IMR-90 (cell line): ENCODE results near the gene SPAG9.

Experiments used
- BHLHE40 ChIP-seq: fragments of 150-350 bp; IDR thresholded peaks from 2 replicates; pipeline ENCODE4 v1.6.1; 2016; ENCODE audit warnings: mild to moderate bottlenecking, low read depth, low read length
- FOS ChIP-seq: fragments of 150-350 bp; IDR thresholded peaks from 2 replicates; pipeline ENCODE4 v1.6.1; 2016; ENCODE audit warnings: low read depth, low read length
- MAFK ChIP-seq: IDR thresholded peaks from 2 replicates; pipeline ENCODE4 v1.6.1; 2012; ENCODE audit warnings: low read depth, low read length, improper control_type of control experiment
- MAZ ChIP-seq: IDR thresholded peaks from 2 replicates; pipeline ENCODE4 v1.6.1; 2012; ENCODE audit warnings: low read depth, mild to moderate bottlenecking, low read length, improper control_type of control experiment, moderate library complexity, borderline replicate concordance
- MXI1 ChIP-seq: IDR thresholded peaks from 2 replicates; pipeline ENCODE4 v1.6.1; 2012; ENCODE audit warnings: low read depth, mild to moderate bottlenecking, low read length, moderate library complexity, borderline replicate concordance
- POLR2A ChIP-seq: IDR thresholded peaks from 2 replicates; pipeline ENCODE4 v1.6.1; 2012; ENCODE audit warnings: mild to moderate bottlenecking, low read depth, low read length
- RAD21 ChIP-seq: IDR thresholded peaks from 2 replicates; pipeline ENCODE4 v1.6.1; 2012; ENCODE audit warnings: low read length, improper control_type of control experiment
- RFX5 ChIP-seq: IDR thresholded peaks from 2 replicates; pipeline ENCODE4 v1.8.0; 2012; ENCODE audit warnings: low read depth, mild to moderate bottlenecking, low read length, moderate library complexity
- SMC3 ChIP-seq: fragments of 150-350 bp; IDR thresholded peaks from 2 replicates; pipeline ENCODE4 v1.6.1; 2016; ENCODE audit warnings: low read depth, mild to moderate bottlenecking, antibody characterized with exemption, low read length, moderate library complexity
- TF ChIP-seq, protein P1 (sequence below): conservative IDR thresholded peaks from 2 replicates; pipeline ENCODE4 v1.5.1; 2012; ENCODE audit warnings: mild to moderate bottlenecking, low read depth, low read length, improper control_type of control experiment

GRCh38 chr17:50956409-50956749 is 164.3 kb downstream of the SPAG9 start:
- TF ChIP-seq BHLHE40 (no peak), SMC3 (no peak), MXI1 (no peak), MAZ (no peak), POLR2A (no peak), RAD21 (no peak), RFX5 (no peak), FOS (no peak), MAFK (no peak)
- TF ChIP-seq, protein P1, sequence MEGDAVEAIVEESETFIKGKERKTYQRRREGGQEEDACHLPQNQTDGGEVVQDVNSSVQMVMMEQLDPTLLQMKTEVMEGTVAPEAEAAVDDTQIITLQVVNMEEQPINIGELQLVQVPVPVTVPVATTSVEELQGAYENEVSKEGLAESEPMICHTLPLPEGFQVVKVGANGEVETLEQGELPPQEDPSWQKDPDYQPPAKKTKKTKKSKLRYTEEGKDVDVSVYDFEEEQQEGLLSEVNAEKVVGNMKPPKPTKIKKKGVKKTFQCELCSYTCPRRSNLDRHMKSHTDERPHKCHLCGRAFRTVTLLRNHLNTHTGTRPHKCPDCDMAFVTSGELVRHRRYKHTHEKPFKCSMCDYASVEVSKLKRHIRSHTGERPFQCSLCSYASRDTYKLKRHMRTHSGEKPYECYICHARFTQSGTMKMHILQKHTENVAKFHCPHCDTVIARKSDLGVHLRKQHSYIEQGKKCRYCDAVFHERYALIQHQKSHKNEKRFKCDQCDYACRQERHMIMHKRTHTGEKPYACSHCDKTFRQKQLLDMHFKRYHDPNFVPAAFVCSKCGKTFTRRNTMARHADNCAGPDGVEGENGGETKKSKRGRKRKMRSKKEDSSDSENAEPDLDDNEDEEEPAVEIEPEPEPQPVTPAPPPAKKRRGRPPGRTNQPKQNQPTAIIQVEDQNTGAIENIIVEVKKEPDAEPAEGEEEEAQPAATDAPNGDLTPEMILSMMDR = no peak
